ENCODE measurements around the gene EDDM3A.

The EDDM3A gene

GRCh38 chr14:20782280-20782890 lies 36.7 kb downstream of the EDDM3A start:
- DNase-seq (ENCODE audit: low read depth, low spot score) = peak; percentile 43

GRCh38 chr14:20787025-20787424 lies 41.3 kb downstream of the EDDM3A start:
- no peak for DNase-seq (ENCODE audit: low read depth, low spot score)

DNA sequence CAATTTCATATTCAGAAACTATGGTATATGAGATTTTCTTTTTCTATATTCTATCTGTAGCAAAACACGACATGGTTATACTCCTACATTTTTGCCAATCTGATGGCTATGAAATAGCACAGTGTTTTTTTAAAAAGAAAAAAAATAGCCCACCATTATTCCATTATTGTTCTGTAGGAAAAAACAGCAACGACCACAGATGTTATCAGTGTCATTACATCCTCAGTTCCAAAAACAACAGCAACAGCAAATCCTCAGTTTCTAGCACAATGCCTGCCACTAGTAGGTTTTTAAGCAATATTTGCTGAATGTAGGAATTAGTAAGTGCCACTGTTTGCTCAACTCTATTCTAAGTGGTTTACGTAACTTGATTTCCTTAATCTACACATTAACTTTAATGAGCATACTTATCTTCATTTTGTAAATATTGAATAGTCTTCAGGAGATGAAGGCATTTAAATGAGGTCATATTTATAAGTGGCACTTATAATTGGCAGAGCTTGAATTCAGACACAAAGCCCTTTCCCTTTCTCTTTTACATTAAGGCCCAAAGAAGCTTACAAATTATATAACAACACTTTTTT lies 43.6 kb downstream of the EDDM3A start:
- DNase-seq (ENCODE audit: low read depth, low spot score) = no peak

- DNase-seq (ENCODE audit: low read depth, low spot score) = no peak
Observed at GRCh38 chr14:20790464-20791116, 44.9 kb downstream of the EDDM3A start.

DNA sequence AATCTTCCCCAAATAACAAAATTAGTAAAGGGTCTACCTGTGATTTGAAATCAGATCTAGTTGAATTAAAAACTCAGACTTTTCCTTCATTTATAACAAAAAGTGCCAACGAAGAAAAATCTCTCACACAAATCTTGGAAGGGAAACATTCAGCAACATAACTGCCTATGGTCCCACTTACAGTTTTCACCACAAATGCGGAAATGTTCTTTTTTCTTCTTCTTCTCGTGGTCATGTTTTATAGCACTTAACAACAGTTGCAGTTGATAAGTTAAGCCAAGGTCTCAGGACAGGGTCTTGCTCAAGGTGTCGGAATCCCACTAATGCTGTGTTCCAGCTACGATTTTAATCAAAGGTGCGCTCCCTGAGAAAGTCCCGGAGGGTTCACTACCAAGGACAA lies 45.5 kb downstream of the EDDM3A start:
- no peak for DNase-seq (ENCODE audit: low read depth, low spot score)

DNA sequence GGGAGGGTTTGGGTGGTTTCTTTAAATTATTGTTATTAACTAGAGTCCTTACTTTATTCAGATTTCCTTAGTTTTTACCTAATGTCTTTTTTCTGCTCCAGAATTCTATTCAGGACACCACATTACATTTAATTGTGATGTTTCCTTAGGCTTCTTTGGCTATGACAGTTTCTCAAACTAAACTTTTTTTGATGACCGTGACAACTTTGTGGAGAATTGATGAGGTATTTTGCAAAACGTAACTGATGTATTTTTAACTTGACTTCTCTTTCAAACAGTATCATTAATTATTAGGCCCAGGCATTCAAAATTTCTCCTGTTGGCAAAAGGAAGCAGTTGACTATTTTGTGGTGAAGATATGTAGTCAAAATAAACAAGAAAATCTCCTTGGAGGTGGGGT lies 45.9 kb downstream of the EDDM3A start:
- DNase-seq (ENCODE audit: low read depth, low spot score) = no peak

- DNase-seq (ENCODE audit: low read depth, low spot score) = no peak
Observed at GRCh38 chr14:20792556-20792955, 46.9 kb downstream of the EDDM3A start.

- no peak for DNase-seq (ENCODE audit: low read depth, low spot score)
Observed at GRCh38 chr14:20794644-20795369, 49.1 kb downstream of the EDDM3A start.

GRCh38 chr14:20797164-20797563 lies 51.5 kb downstream of the EDDM3A start:
- DNase-seq (ENCODE audit: low read depth, low spot score) = no peak
